ENCODE measurements around the gene ACTR2. TPM values are rescaled to one million over a fixed set of nuclear protein-coding genes. Genes with fewer than 3 reads are reported as not detected.

Gene ACTR2
- polyA plus RNA-seq, 1 donor from 2014 or later: 118 TPM

- Histone ChIP-seq H3K36me3 (ENCODE audit: insufficient read depth, low read length) (no peaks in the 10 kb centered on the region), H2AFZ (ENCODE audit: low read depth, low read length) (no peak overlapping the region), H4K20me1 (ENCODE audit: insufficient read depth) (no peaks in the 10 kb centered on the region), H3K4me3 (ENCODE audit: low read length) (no peak overlapping the region), H3K9me2 (ENCODE audit: insufficient read depth, low read length) (no peaks in the 10 kb centered on the region), H3K9me3 (ENCODE audit: low read length) (no peaks in the 10 kb centered on the region), H3K4me2 (ENCODE audit: low read length) (no peak overlapping the region), H3K27ac (ENCODE audit: low read length) (no peak overlapping the region), H3K79me2 (replicated peaks; ENCODE audit: insufficient read depth, low read length) (no peaks in the 10 kb centered on the region), H3K27me3 (ENCODE audit: insufficient read depth, low read depth, low read length) (no peaks in the 10 kb centered on the region), H3K9ac (ENCODE audit: low read length) (no peak overlapping the region), H3F3A (ENCODE audit: insufficient read depth, low read length, poor library complexity, severe bottlenecking) (no peaks in the 10 kb centered on the region)
- TF ChIP-seq RAD21 (conservative IDR thresholded peaks at IDR 0.05) (no peak), MXI1 (conservative IDR thresholded peaks at IDR 0.05; ENCODE audit: poor library complexity, severe bottlenecking) (no peak), REST (IDR thresholded peaks at IDR 0.05; ENCODE audit: borderline replicate concordance) (no peak), SMC3 (conservative IDR thresholded peaks at IDR 0.05; ENCODE audit: poor library complexity) (no peak), EZH2 (IDR thresholded peaks at IDR 0.05; ENCODE audit: borderline replicate concordance, insufficient read depth, low read length, poor library complexity, severe bottlenecking) (no peak), TAF1 (IDR thresholded peaks at IDR 0.05; ENCODE audit: low read depth) (no peak), EP300 (conservative IDR thresholded peaks at IDR 0.05; ENCODE audit: poor library complexity, severe bottlenecking) (no peak), POLR2AphosphoS5 (IDR thresholded peaks at IDR 0.05) (no peak), CTCF (IDR thresholded peaks at IDR 0.05; ENCODE audit: poor library complexity, severe bottlenecking) (no peak)
Observed at GRCh38 chr2:65261676-65262075, 34.0 kb downstream of the ACTR2 start.

GRCh38 chr2:65263262-65263661, 35.6 kb downstream of the ACTR2 start:
- no peak overlapping the region for H3K4me2 ChIP-seq (ENCODE audit: low read length)
- no peaks in the 10 kb centered on the region for H3K79me2 ChIP-seq (replicated peaks; ENCODE audit: insufficient read depth, low read length)
- H3K9me2 ChIP-seq (ENCODE audit: insufficient read depth, low read length): no peaks in the 10 kb centered on the region
- H4K20me1 ChIP-seq (ENCODE audit: insufficient read depth): no peaks in the 10 kb centered on the region
- no peaks in the 10 kb centered on the region for H3K27me3 ChIP-seq (ENCODE audit: insufficient read depth, low read depth, low read length)
- H3K9ac ChIP-seq (ENCODE audit: low read length): no peak overlapping the region
- no peaks in the 10 kb centered on the region for H3F3A ChIP-seq (ENCODE audit: insufficient read depth, low read length, poor library complexity, severe bottlenecking)
- H2AFZ ChIP-seq (ENCODE audit: low read depth, low read length): no peak overlapping the region
- H3K4me3 ChIP-seq (ENCODE audit: low read length): no peak overlapping the region
- no peak for TF ChIP-seq MXI1 (conservative IDR thresholded peaks at IDR 0.05; ENCODE audit: poor library complexity, severe bottlenecking)
- no peak for TF ChIP-seq REST (IDR thresholded peaks at IDR 0.05; ENCODE audit: borderline replicate concordance)
- no peak for TF ChIP-seq CTCF (IDR thresholded peaks at IDR 0.05; ENCODE audit: poor library complexity, severe bottlenecking)
- TF ChIP-seq RAD21 (conservative IDR thresholded peaks at IDR 0.05): no peak
- TF ChIP-seq SMC3 (conservative IDR thresholded peaks at IDR 0.05; ENCODE audit: poor library complexity): no peak
- TF ChIP-seq TAF1 (IDR thresholded peaks at IDR 0.05; ENCODE audit: low read depth): no peak
- no peak for TF ChIP-seq EP300 (conservative IDR thresholded peaks at IDR 0.05; ENCODE audit: poor library complexity, severe bottlenecking)
- TF ChIP-seq EZH2 (IDR thresholded peaks at IDR 0.05; ENCODE audit: borderline replicate concordance, insufficient read depth, low read length, poor library complexity, severe bottlenecking): no peak
- no peak for TF ChIP-seq POLR2AphosphoS5 (IDR thresholded peaks at IDR 0.05)
- H3K27ac ChIP-seq (ENCODE audit: low read length): no peak overlapping the region
- no peaks in the 10 kb centered on the region for H3K9me3 ChIP-seq (ENCODE audit: low read length)
- no peaks in the 10 kb centered on the region for H3K36me3 ChIP-seq (ENCODE audit: insufficient read depth, low read length)
